TTC549 (cell line): ENCODE data around the gene PRUNE2.
"Not testable (repeated sequence)": the region's sequence is repeated elsewhere in the genome, so short reads cannot be mapped to it uniquely, and the experiment has no call there.

Experiments used
- FAIRE-seq: peaks from 2 replicates; lab custom pipeline; 2012; peaks lifted over from hg19 to GRCh38; lab: Jason Lieb, UNC

Gene PRUNE2

DNA sequence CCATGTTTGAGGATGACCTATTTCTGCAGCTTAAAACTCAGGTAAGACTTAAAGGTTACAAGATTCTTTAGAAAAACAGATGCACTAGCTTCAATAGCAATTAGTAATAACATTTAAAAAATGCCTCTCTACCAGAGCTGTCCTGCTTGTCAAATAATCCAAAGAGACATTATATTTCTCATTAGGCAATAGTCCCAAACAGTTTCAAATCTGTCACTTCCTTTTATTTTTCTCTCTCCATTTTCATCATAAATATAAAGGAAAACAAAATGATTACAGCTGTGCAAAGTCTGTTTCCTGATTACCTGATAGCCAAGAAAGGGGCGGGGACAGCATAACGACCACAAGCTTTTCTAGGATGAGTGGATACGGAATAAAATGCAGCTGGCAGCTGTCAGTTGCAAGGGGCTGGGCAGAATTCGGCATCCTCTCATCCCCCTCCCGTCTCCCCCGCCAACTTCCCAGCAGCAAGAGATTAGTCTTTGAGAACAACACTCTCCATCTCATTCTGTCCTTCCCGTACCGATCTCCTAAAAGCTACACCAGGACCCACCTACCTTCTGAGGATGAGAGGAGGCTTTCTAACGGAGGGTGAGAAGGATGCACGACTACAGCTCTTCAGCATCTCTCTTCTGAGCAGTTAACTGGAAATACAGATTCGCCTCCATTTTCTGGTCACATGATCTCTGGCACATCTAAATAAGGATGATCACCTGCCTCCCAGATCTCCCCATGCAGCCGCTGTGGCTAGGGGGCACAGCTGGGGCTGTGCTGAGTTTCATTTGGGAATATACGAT is 214.2 kb downstream of the PRUNE2 start:
- FAIRE-seq, result no peak

- FAIRE-seq, result no peak
Measured at GRCh38 chr9:76690973-76691370, 214.9 kb downstream of the PRUNE2 start.

GRCh38 chr9:76690246-76690972 is 215.5 kb downstream of the PRUNE2 start:
- no peak for FAIRE-seq

GRCh38 chr9:76688471-76689238 is 217.3 kb downstream of the PRUNE2 start:
- no peak for FAIRE-seq

DNA sequence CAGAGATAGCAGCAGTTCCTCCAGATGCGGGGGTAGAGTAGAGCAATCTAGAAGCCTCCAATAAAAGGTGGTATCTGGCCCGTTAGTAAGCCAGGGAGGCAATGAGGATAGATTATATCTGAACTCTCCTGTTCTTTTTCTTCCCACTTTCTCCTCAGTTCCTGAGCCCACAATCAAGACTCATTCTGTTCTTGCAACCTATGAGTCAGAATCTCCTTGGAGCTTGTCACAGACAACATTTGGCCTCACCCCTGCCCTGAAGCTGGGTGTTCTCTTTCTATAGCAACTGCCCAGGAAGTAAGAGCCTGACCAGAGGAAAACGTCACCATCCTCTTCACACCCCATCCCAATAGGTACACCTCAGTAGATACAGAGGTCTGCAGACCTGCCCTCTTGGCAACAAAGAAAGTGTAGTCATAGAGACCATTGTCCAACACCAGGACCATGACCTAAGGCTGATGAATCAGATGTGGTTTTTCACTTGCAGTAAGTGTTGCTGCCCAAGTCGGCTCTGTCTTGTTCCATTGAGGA is 218.0 kb downstream of the PRUNE2 start:
- FAIRE-seq, result no peak

- FAIRE-seq, result no peak
Measured at GRCh38 chr9:76686756-76687155, 219.2 kb downstream of the PRUNE2 start.

GRCh38 chr9:76684213-76684612 is 221.7 kb downstream of the PRUNE2 start:
- FAIRE-seq, result no peak

GRCh38 chr9:76681556-76681955 is 224.4 kb downstream of the PRUNE2 start:
- no peak for FAIRE-seq

- FAIRE-seq, result no peak
Measured at GRCh38 chr9:76680716-76681425, 225.0 kb downstream of the PRUNE2 start.

DNA sequence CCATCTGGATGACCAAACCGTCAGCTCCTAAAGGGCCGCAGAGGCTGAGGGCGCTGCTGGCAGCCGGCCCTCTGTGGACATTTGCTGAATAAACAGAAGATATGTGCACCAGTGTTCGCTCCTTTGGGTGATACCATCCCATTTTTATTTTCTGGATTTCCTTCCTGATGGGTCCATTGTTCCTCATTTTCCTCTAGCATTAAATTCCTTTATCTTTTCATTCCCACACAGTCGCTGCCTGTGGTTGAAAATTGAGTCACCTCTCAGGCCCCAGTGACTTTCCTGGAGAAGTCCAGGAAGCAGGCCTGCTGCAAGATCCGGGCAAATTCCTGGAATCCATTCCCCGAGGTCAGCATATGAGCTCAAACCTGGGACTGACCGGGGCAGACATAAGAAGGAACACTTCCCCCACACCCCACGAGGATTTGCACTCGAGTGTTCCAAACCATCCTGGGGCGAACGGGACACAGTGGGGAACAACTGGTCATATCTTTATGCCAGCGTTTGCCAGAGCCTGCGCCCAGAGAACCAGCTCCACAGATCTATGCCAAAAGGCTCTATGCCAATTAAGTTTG is 228.3 kb downstream of the PRUNE2 start:
- FAIRE-seq, result no peak

DNA sequence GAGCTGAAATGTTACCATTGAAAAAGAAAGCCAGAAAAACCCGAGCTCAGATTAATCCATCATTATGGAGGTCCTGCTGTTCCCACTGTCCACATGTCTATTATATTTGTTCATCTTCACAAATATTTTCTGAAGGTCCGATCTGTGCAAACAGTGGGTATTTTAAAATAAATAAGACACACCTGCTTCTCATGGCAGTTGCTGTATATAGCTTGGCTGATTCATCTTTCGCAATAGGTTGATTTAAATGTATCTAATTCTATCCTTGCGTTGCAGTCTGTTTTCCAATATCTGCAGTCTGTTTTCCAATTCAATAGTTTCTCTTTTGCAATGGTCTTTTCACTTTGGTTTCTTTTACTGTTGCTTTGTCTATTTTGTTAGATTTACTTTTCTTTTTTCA is 229.1 kb downstream of the PRUNE2 start:
- FAIRE-seq, result no peak

DNA sequence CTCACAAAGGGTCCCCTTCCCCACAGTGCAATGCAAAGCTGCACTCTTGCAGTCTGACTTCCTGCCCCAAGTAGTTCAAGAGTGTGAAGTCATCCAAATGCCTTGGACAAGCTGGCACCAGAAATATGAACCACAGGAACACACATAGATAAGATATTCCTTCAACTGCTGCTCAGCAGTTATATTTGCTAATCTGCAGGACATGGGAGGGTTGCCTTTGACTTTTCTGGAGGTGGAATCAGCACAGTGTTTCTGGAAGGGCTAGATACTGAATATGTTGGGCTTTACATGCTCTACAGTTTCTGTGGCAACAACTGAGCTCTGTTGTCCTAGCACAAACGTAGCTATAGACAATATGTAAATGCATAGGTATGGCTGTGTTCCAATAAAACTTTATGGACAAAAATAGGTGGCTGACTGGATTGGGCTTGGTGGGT is 238.4 kb downstream of the PRUNE2 start:
- FAIRE-seq, result no peak

GRCh38 chr9:76665966-76666365 is 239.9 kb downstream of the PRUNE2 start:
- not testable (repeated sequence) for FAIRE-seq

GRCh38 chr9:76665458-76665857 is 240.5 kb downstream of the PRUNE2 start:
- FAIRE-seq, result no peak

DNA sequence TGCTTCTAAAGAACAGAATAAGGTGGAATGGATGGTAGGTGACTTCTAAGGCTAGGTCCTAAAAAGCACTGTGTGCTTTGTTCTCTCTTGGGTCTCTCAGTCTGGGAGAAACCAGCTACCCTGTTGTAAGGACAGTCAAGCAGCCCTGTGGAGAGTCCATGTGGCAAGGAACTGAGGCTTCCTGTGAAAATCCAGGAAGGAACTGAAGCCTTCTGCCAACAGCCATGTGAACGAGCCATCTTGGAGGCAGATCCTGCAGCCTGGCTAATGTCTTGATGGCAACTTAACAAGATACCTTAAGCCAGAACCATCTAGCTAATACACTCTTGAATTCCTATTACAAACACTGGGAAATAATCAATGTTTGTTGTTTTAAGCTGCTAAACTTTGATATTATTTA is 241.8 kb downstream of the PRUNE2 start:
- no peak for FAIRE-seq

- no peak for FAIRE-seq
Measured at GRCh38 chr9:76662476-76663281, 243.2 kb downstream of the PRUNE2 start.

- FAIRE-seq, result no peak
Measured at GRCh38 chr9:76658510-76659231, 247.2 kb downstream of the PRUNE2 start.

DNA sequence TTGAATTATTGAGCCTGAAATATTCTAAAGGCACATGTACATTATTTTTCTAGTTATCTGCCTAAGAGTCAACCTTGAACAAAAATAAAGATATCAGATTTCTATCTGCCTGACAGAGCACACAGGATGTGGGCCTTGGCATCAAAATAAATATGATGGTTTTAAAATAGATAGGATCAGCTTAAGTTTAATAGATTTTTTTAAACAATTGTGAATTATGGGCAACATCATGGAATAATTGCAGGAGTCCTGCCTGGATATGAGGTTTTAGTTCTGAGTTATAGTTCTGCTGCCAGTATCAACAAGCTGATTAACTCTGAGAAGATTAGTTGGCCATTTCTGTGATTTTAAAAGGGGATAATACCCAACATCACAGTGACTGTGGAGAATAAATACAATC is 248.6 kb downstream of the PRUNE2 start:
- no peak for FAIRE-seq

DNA sequence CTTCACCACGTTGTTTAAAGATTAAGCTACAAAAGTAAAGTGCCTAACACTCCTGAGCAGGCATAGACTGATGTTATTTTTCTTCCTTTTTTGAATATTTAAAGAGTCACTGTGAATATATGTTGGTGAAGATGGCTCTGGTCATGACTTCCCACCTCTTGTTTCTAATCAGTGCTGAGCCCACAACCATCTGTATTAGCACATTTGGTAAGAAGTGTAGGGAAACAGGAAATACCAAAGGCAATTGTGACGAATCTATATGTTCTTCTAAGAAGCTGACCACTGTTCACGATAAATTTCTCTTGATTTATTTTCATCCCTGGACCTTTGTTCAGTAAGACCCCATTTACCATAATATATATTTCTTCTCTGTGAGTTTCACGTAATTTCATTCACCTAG is 249.9 kb downstream of the PRUNE2 start:
- no peak for FAIRE-seq

DNA sequence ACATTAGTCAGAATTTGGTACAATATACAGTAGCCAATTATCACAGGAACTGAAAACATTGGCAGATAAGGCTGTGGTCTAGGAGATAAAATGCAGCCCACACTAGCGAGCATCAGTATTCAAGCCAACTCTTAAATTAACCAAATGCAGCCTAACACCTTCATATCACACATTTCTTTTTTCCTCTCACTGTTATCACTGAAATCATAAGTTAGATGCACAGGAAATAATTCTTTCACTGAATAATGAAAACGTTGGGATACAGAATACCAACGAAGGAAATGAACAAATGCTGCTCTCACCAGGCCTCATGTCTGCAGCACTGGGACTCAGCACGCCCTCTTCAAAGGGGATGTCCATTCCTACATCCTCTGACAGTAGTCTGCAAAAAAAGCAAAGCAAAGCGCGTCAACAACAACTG is 250.8 kb downstream of the PRUNE2 start:
- no peak for FAIRE-seq
